ENCODE measurements around the gene TPCN2. TPM values are rescaled to one million over a fixed set of nuclear protein-coding genes. Genes with fewer than 3 reads are reported as not detected.

Gene TPCN2
- total and polyA plus RNA-seq, 4 donors, result 8.7 to 25.9 (median 15.3) TPM

- Histone ChIP-seq H3K4me3 (ENCODE audit: low read depth, low read length) (no peak overlapping the region), H3K36me3 (ENCODE audit: control insufficient read depth, insufficient read depth, low read length) (no peaks in the 10 kb centered on the region), H3K4me1 (ENCODE audit: control insufficient read depth, insufficient read depth, low read length) (peaks cover 22% of the 10 kb centered on the region), H3K27me3 (ENCODE audit: control insufficient read depth, insufficient read depth, low read length) (peaks cover 5% of the 10 kb centered on the region), H3K9me3 (ENCODE audit: control insufficient read depth, insufficient read depth, low read length) (peaks cover 5% of the 10 kb centered on the region), H3K27ac (ENCODE audit: low read depth, low read length) (no peak overlapping the region)
- no peak for DNase-seq (ENCODE audit: low read depth in 4 of 6, low spot score in 6 of 6)
- WGBS (ENCODE audit: insufficient coverage), result no CpG with 5 or more reads among the region's 3 CpGs
Observed at GRCh38 chr11:69150175-69150574, 101.4 kb downstream of the TPCN2 start.

GRCh38 chr11:69151836-69152235, 103.1 kb downstream of the TPCN2 start:
- Histone ChIP-seq H3K4me1 (ENCODE audit: control insufficient read depth, insufficient read depth, low read length) (peaks cover 38% of the 10 kb centered on the region), H3K4me3 (ENCODE audit: low read depth, low read length) (no peak overlapping the region), H3K27me3 (ENCODE audit: control insufficient read depth, insufficient read depth, low read length) (peaks cover 7% of the 10 kb centered on the region), H3K36me3 (ENCODE audit: control insufficient read depth, insufficient read depth, low read length) (peaks cover 4% of the 10 kb centered on the region), H3K27ac (ENCODE audit: low read depth, low read length) (no peak overlapping the region), H3K9me3 (ENCODE audit: control insufficient read depth, insufficient read depth, low read length) (peaks cover 2% of the 10 kb centered on the region)
- 60% methylated on average over 5 of the region's 10 CpGs for WGBS (ENCODE audit: insufficient coverage)
- peak in 1 of 6 donors; percentile 27 for DNase-seq (ENCODE audit: low read depth in 4 of 6, low spot score in 6 of 6)

GRCh38 chr11:69152733-69153421, 104.1 kb downstream of the TPCN2 start:
- Histone ChIP-seq H3K27ac (ENCODE audit: low read depth, low read length) (peak overlapping the region; percentile 11), H3K4me3 (ENCODE audit: low read depth, low read length) (no peak overlapping the region), H3K36me3 (ENCODE audit: control insufficient read depth, insufficient read depth, low read length) (peaks cover 7% of the 10 kb centered on the region), H3K9me3 (ENCODE audit: control insufficient read depth, insufficient read depth, low read length) (peaks cover 2% of the 10 kb centered on the region), H3K27me3 (ENCODE audit: control insufficient read depth, insufficient read depth, low read length) (peaks cover 7% of the 10 kb centered on the region), H3K4me1 (ENCODE audit: control insufficient read depth, insufficient read depth, low read length) (peaks cover 49% of the 10 kb centered on the region)
- 23% methylated on average over 11 of the region's 23 CpGs for WGBS (ENCODE audit: insufficient coverage)
- DNase-seq (ENCODE audit: low read depth in 4 of 6, low spot score in 6 of 6), result peak in 2 of 6 donors; percentile 47 to 70

GRCh38 chr11:69153661-69154060, 104.9 kb downstream of the TPCN2 start:
- Histone ChIP-seq H3K4me1 (ENCODE audit: control insufficient read depth, insufficient read depth, low read length) (peaks cover 57% of the 10 kb centered on the region), H3K27me3 (ENCODE audit: control insufficient read depth, insufficient read depth, low read length) (peaks cover 9% of the 10 kb centered on the region), H3K4me3 (ENCODE audit: low read depth, low read length) (no peak overlapping the region), H3K27ac (ENCODE audit: low read depth, low read length) (no peak overlapping the region), H3K9me3 (ENCODE audit: control insufficient read depth, insufficient read depth, low read length) (peaks cover 2% of the 10 kb centered on the region), H3K36me3 (ENCODE audit: control insufficient read depth, insufficient read depth, low read length) (peaks cover 9% of the 10 kb centered on the region)
- no peak for DNase-seq (ENCODE audit: low read depth in 4 of 6, low spot score in 6 of 6)
- no CpG with 5 or more reads among the region's 7 CpGs for WGBS (ENCODE audit: insufficient coverage)

- Histone ChIP-seq H3K27me3 (ENCODE audit: control insufficient read depth, insufficient read depth, low read length) (peaks cover 9% of the 10 kb centered on the region), H3K4me3 (ENCODE audit: low read depth, low read length) (no peak overlapping the region), H3K27ac (ENCODE audit: low read depth, low read length) (peak overlapping the region; percentile 5), H3K4me1 (ENCODE audit: control insufficient read depth, insufficient read depth, low read length) (peaks cover 62% of the 10 kb centered on the region), H3K36me3 (ENCODE audit: control insufficient read depth, insufficient read depth, low read length) (peaks cover 9% of the 10 kb centered on the region), H3K9me3 (ENCODE audit: control insufficient read depth, insufficient read depth, low read length) (peaks cover 2% of the 10 kb centered on the region)
- no peak for DNase-seq (ENCODE audit: low read depth in 4 of 6, low spot score in 6 of 6)
- WGBS (ENCODE audit: insufficient coverage), result 89% methylated on average over 20 of the region's 21 CpGs
Observed at GRCh38 chr11:69154211-69154913, 105.6 kb downstream of the TPCN2 start.

GRCh38 chr11:69154938-69155301, 106.2 kb downstream of the TPCN2 start:
- H3K36me3 ChIP-seq (ENCODE audit: control insufficient read depth, insufficient read depth, low read length), result peaks cover 9% of the 10 kb centered on the region
- peaks cover 62% of the 10 kb centered on the region for H3K4me1 ChIP-seq (ENCODE audit: control insufficient read depth, insufficient read depth, low read length)
- WGBS (ENCODE audit: insufficient coverage), result 91% methylated on average over 10 of the region's 10 CpGs
- H3K27me3 ChIP-seq (ENCODE audit: control insufficient read depth, insufficient read depth, low read length), result peaks cover 9% of the 10 kb centered on the region
- H3K4me3 ChIP-seq (ENCODE audit: low read depth, low read length), result no peak overlapping the region
- peaks cover 2% of the 10 kb centered on the region for H3K9me3 ChIP-seq (ENCODE audit: control insufficient read depth, insufficient read depth, low read length)
- H3K27ac ChIP-seq (ENCODE audit: low read depth, low read length), result peak overlapping the region; percentile 5
- no peak for DNase-seq (ENCODE audit: low read depth in 4 of 6, low spot score in 6 of 6)

- Histone ChIP-seq H3K4me1 (ENCODE audit: control insufficient read depth, insufficient read depth, low read length) (peaks cover 62% of the 10 kb centered on the region), H3K9me3 (ENCODE audit: control insufficient read depth, insufficient read depth, low read length) (peaks cover 2% of the 10 kb centered on the region), H3K36me3 (ENCODE audit: control insufficient read depth, insufficient read depth, low read length) (peaks cover 9% of the 10 kb centered on the region), H3K27me3 (ENCODE audit: control insufficient read depth, insufficient read depth, low read length) (peaks cover 9% of the 10 kb centered on the region), H3K4me3 (ENCODE audit: low read depth, low read length) (no peak within 1 kb of the TSS), H3K27ac (ENCODE audit: low read depth, low read length) (peak within 1 kb of the TSS; percentile 96)
- DNase-seq (ENCODE audit: low read depth in 4 of 6, low spot score in 6 of 6), result no peak
- WGBS (ENCODE audit: insufficient coverage), result 73% methylated on average over 31 of the region's 32 CpGs
Observed at GRCh38 chr11:69155302-69156234, 106.8 kb downstream of the TPCN2 start, which contains the start of gene SMIM38. Gene SMIM38 (plus strand): TSS chr11:69155935. CDS start chr11:69157847, 1,912 bp downstream.

GRCh38 chr11:69156235-69156639, 107.5 kb downstream of the TPCN2 start:
- 69% methylated on average over 11 of the region's 13 CpGs for WGBS (ENCODE audit: insufficient coverage)
- no peak overlapping the region for H3K4me3 ChIP-seq (ENCODE audit: low read depth, low read length)
- peaks cover 9% of the 10 kb centered on the region for H3K36me3 ChIP-seq (ENCODE audit: control insufficient read depth, insufficient read depth, low read length)
- peaks cover 64% of the 10 kb centered on the region for H3K4me1 ChIP-seq (ENCODE audit: control insufficient read depth, insufficient read depth, low read length)
- no peak for DNase-seq (ENCODE audit: low read depth in 4 of 6, low spot score in 6 of 6)
- H3K27me3 ChIP-seq (ENCODE audit: control insufficient read depth, insufficient read depth, low read length), result peaks cover 9% of the 10 kb centered on the region
- no peaks in the 10 kb centered on the region for H3K9me3 ChIP-seq (ENCODE audit: control insufficient read depth, insufficient read depth, low read length)
- H3K27ac ChIP-seq (ENCODE audit: low read depth, low read length), result peak overlapping the region; percentile 96

GRCh38 chr11:69156673-69157155, 108.0 kb downstream of the TPCN2 start:
- 67% methylated on average over 15 of the region's 15 CpGs for WGBS (ENCODE audit: insufficient coverage)
- peaks cover 66% of the 10 kb centered on the region for H3K4me1 ChIP-seq (ENCODE audit: control insufficient read depth, insufficient read depth, low read length)
- peaks cover 9% of the 10 kb centered on the region for H3K27me3 ChIP-seq (ENCODE audit: control insufficient read depth, insufficient read depth, low read length)
- DNase-seq (ENCODE audit: low read depth in 4 of 6, low spot score in 6 of 6), result no peak
- peaks cover 9% of the 10 kb centered on the region for H3K36me3 ChIP-seq (ENCODE audit: control insufficient read depth, insufficient read depth, low read length)
- H3K4me3 ChIP-seq (ENCODE audit: low read depth, low read length), result no peak overlapping the region
- peak overlapping the region; percentile 96 for H3K27ac ChIP-seq (ENCODE audit: low read depth, low read length)
- no peaks in the 10 kb centered on the region for H3K9me3 ChIP-seq (ENCODE audit: control insufficient read depth, insufficient read depth, low read length)

Data from spinal cord (tissue), 10 donors.